H9 (cell line): ENCODE results near the gene DPF3. TPM values are rescaled to one million over a fixed set of nuclear protein-coding genes. Genes with fewer than 3 reads are reported as not detected.

Experiments used
- DNase-seq: peaks from one replicate; pipeline ENCODE4 v3.0.0-alpha.2; 2017
- H2AFZ ChIP-seq: one replicate; pipeline ENCODE4 v1.6.1; 2013; ENCODE audit warnings: mild to moderate bottlenecking, low read length, control low read depth, moderate library complexity
- H2AK5ac ChIP-seq: 2 replicates; pipeline ENCODE4 v1.6.1; 2013; ENCODE audit warnings: low read length, control low read depth, mixed read lengths; ENCODE audit not compliant: insufficient read length
- H2BK120ac ChIP-seq: one replicate; pipeline ENCODE4 v1.6.1; 2013; ENCODE audit warnings: low read depth, mild to moderate bottlenecking, low read length, control low read depth, inconsistent platforms; ENCODE audit not compliant: poor library complexity, severe bottlenecking
- H2BK12ac ChIP-seq: 2 replicates; pipeline ENCODE4 v1.6.1; 2013; ENCODE audit warnings: low read length, control low read depth, mixed read lengths, low read depth; ENCODE audit not compliant: insufficient read length
- H2BK15ac ChIP-seq: 2 replicates; pipeline ENCODE4 v1.6.1; 2013; ENCODE audit warnings: low read depth, low read length, control low read depth
- H2BK20ac ChIP-seq: one replicate; pipeline ENCODE4 v1.6.1; 2013; ENCODE audit warnings: low read depth, mild to moderate bottlenecking, low read length, control low read depth, inconsistent platforms; ENCODE audit not compliant: poor library complexity, severe bottlenecking
- H2BK5ac ChIP-seq: 2 replicates; pipeline ENCODE4 v1.6.1; 2013; ENCODE audit warnings: low read length, control low read depth, mixed read lengths; ENCODE audit not compliant: insufficient read length
- H3K14ac ChIP-seq: 2 replicates; pipeline ENCODE4 v1.6.1; 2013; ENCODE audit warnings: low read length, control low read depth; ENCODE audit not compliant: insufficient read depth
- H3K18ac ChIP-seq: 2 replicates; pipeline ENCODE4 v1.6.1; 2013; ENCODE audit warnings: low read depth, mild to moderate bottlenecking, mixed read lengths, low read length, control low read depth; ENCODE audit not compliant: insufficient read length
- H3K23ac ChIP-seq: 2 replicates; pipeline ENCODE4 v1.6.1; 2013; ENCODE audit warnings: low read length, control low read depth, mixed read lengths, low read depth; ENCODE audit not compliant: insufficient read length
- H3K23me2 ChIP-seq: 2 replicates; pipeline ENCODE4 v1.6.1; 2013; ENCODE audit warnings: low read depth, mild to moderate bottlenecking, mixed read lengths, low read length, control low read depth; ENCODE audit not compliant: insufficient read length, poor library complexity, severe bottlenecking
- H3K27ac ChIP-seq: 2 replicates; pipeline ENCODE4 v1.5.1; 2013; ENCODE audit warnings: low read length, control low read depth, mixed read lengths, low read depth; ENCODE audit not compliant: insufficient read length
- H3K27me3 ChIP-seq: 2 replicates; pipeline ENCODE4 v1.6.1; 2013; ENCODE audit warnings: low read length, control low read depth, inconsistent platforms; ENCODE audit not compliant: insufficient read depth
- H3K4ac ChIP-seq: 2 replicates; pipeline ENCODE4 v1.6.1; 2013; ENCODE audit warnings: low read depth, mild to moderate bottlenecking, control low read depth, inconsistent platforms, low read length, moderate library complexity
- H3K4me1 ChIP-seq: 2 replicates; pipeline ENCODE4 v1.6.1; 2013; ENCODE audit warnings: low read length, control low read depth, inconsistent platforms; ENCODE audit not compliant: insufficient read depth
- H3K4me2 ChIP-seq: 2 replicates; pipeline ENCODE4 v1.6.1; 2013; ENCODE audit warnings: low read length, control low read depth, mixed read lengths; ENCODE audit not compliant: insufficient read length, insufficient read depth
- H3K56ac ChIP-seq: 2 replicates; pipeline ENCODE4 v1.6.1; 2013; ENCODE audit warnings: low read depth, mild to moderate bottlenecking, mixed read lengths, low read length, control low read depth; ENCODE audit not compliant: insufficient read length
- H3K79me1 ChIP-seq: 2 replicates; pipeline ENCODE4 v1.6.1; 2013; ENCODE audit warnings: low read depth, mild to moderate bottlenecking, moderate library complexity, low read length, control low read depth, inconsistent platforms; ENCODE audit not compliant: insufficient read depth, poor library complexity, severe bottlenecking
- H3K79me2 ChIP-seq: 2 replicates; pipeline ENCODE4 v1.6.1; 2013; ENCODE audit warnings: low read length, control low read depth, inconsistent platforms; ENCODE audit not compliant: insufficient read depth
- H3K9ac ChIP-seq: 2 replicates; pipeline ENCODE4 v1.6.1; 2013; ENCODE audit warnings: low read length, control low read depth, mixed read lengths; ENCODE audit not compliant: insufficient read length; ENCODE audit errors: extremely low read depth
- H3K9me3 ChIP-seq: one replicate; pipeline ENCODE4 v1.6.1; 2013; ENCODE audit warnings: low read depth, low read length, inconsistent platforms; ENCODE audit not compliant: control insufficient read depth
- H3T11ph ChIP-seq: one replicate; pipeline ENCODE4 v1.6.1; 2013; ENCODE audit warnings: mild to moderate bottlenecking, low read length, control low read depth, inconsistent platforms
- H4K20me1 ChIP-seq: one replicate; pipeline ENCODE4 v1.6.1; 2013; ENCODE audit not compliant: control insufficient read depth, insufficient read length, insufficient read depth
- H4K5ac ChIP-seq: 2 replicates; pipeline ENCODE4 v1.6.1; 2013; ENCODE audit warnings: low read depth, mild to moderate bottlenecking, mixed read lengths, low read length, control low read depth; ENCODE audit not compliant: insufficient read length
- H4K8ac ChIP-seq: replicated peaks from 2 replicates; pipeline ENCODE4 v1.6.1; 2013; ENCODE audit warnings: low read length, control low read depth, mixed read lengths, low read depth; ENCODE audit not compliant: insufficient read length
- H4K91ac ChIP-seq: 2 replicates; pipeline ENCODE4 v1.6.1; 2013; ENCODE audit warnings: low read depth, mild to moderate bottlenecking, moderate library complexity, mixed read lengths, low read length, control low read depth; ENCODE audit not compliant: insufficient read length
- H3K27ac Mint-ChIP-seq, 3 experiments: 2 replicates in 2 of 3; 3 replicates in 1 of 3; pipeline ENCODE4 v1.8.0; 2020 to 2021; ENCODE audit warnings: mixed read lengths in 3 of 3, mild to moderate bottlenecking in 1 of 3, moderate library complexity in 1 of 3
- H3K27me3 Mint-ChIP-seq: 2 replicates; pipeline ENCODE4 v1.8.0; 2021; ENCODE audit warnings: low read depth, mild to moderate bottlenecking, moderate library complexity, mixed read lengths
- H3K36me3 Mint-ChIP-seq, 3 experiments: 2 replicates in 2 of 3; 3 replicates in 1 of 3; pipeline ENCODE4 v1.8.0; 2020 to 2021; ENCODE audit warnings: low read depth in 3 of 3, mixed read lengths in 3 of 3; ENCODE audit not compliant: insufficient read depth in 1 of 3
- H3K4me1 Mint-ChIP-seq, 2 experiments: 2 replicates each; pipeline ENCODE4 v1.8.0; 2020; ENCODE audit warnings: mixed read lengths in 2 of 2
- H3K4me3 Mint-ChIP-seq, 2 experiments: 2 replicates in 1 of 2; 3 replicates in 1 of 2; pipeline ENCODE4 v1.8.0; 2020 to 2021; ENCODE audit warnings: mild to moderate bottlenecking in 2 of 2, mixed read lengths in 2 of 2, moderate library complexity in 1 of 2
- H3K9me3 Mint-ChIP-seq, 2 experiments: 2 replicates in 1 of 2; 3 replicates in 1 of 2; pipeline ENCODE4 v1.8.0; 2020; ENCODE audit warnings: mild to moderate bottlenecking in 2 of 2, mixed read lengths in 2 of 2, moderate library complexity in 1 of 2
- CTCF ChIP-seq: fragments of 200-600 bp; sonication (generic); conservative IDR thresholded peaks from 3 replicates; pipeline ENCODE4 v1.8.0; 2021; ENCODE audit warnings: antibody characterized with exemption, mild to moderate bottlenecking
- WGBS: extraction: QIAGEN DNeasy Blood & Tissue Kit; methylation state at CpG from one replicate; pipeline ENCODE4 v1.1.7; 2013; ENCODE audit warnings: missing lambda C conversion rate, low lambda C conversion rate, mixed read lengths; ENCODE audit not compliant: insufficient read length; ENCODE audit errors: extremely low coverage; 5-methylcytosine and 5-hydroxymethylcytosine counted together
- total RNA-seq: library from RNA; stranded (reverse); gene quantifications from 2 replicates; pipeline ENCODE4 v1.2.1, GENCODE V29; 2021

DPF3 gene
- total RNA-seq, 1 experiment from 2014 or later = not detected

GRCh38 chr14:72850360-72850759 lies 43.5 kb downstream of the DPF3 start:
- Mint-ChIP-seq H3K4me3 (no peak overlapping the region), H3K27ac (no peak overlapping the region), H3K4me1 (peaks cover 20 to 26% of the 10 kb centered on the region in 2 experiments), H3K36me3 (peaks cover 0 to 1% (median 0%) of the 10 kb centered on the region in 3 experiments; a peak in 1 of 7 replicates), H3K9me3 (no peaks in the 10 kb centered on the region), H3K27me3 (peaks cover 9% of the 10 kb centered on the region)
- Histone ChIP-seq H4K20me1 (no peaks in the 10 kb centered on the region), H2AK5ac (no peak overlapping the region), H3K27me3 (no peaks in the 10 kb centered on the region; the same call in 1 of the 2 replicates), H3K56ac (no peak overlapping the region), H3K79me1 (no peaks in the 10 kb centered on the region), H2BK5ac (no peak overlapping the region), H3K23ac (no peak overlapping the region), H4K8ac (no peak overlapping the region), H3K4me2 (no peak overlapping the region), H4K91ac (no peak overlapping the region), H3K18ac (no peak overlapping the region), H3K79me2 (no peaks in the 10 kb centered on the region), H2BK120ac (no peak overlapping the region), H4K5ac (no peak overlapping the region), H2AFZ (no peak overlapping the region), H3K27ac (no peak overlapping the region), H3K23me2 (no peaks in the 10 kb centered on the region), H3K9ac (no peak overlapping the region), H3K14ac (no peak overlapping the region), H2BK20ac (no peak overlapping the region), H2BK12ac (no peak overlapping the region), H3T11ph (no peak overlapping the region), H3K4ac (no peak overlapping the region), H2BK15ac (no peak overlapping the region), H3K4me1 (no peaks in the 10 kb centered on the region), H3K9me3 (no peaks in the 10 kb centered on the region)
- no peak for TF ChIP-seq CTCF
- no peak for DNase-seq
- no CpG with 5 or more reads among the region's 4 CpGs for WGBS
